Measurements from ENCODE around the gene CTTN.
"Not testable (repeated sequence)": the region's sequence is repeated elsewhere in the genome, so short reads cannot be mapped to it uniquely, and the experiment has no call there.

GRCh38 chr11:70390882-70391281 is 7.4 kb upstream of the CTTN start:
- not testable (repeated sequence) for TF ChIP-seq TAF7 (optimal IDR thresholded peaks at IDR 0.05; ENCODE audit: borderline replicate concordance, low read depth, low read length); FOSL1 (IDR thresholded peaks at IDR 0.05; ENCODE audit: insufficient read depth, low read depth, low read length); POLR2AphosphoS5 (IDR thresholded peaks at IDR 0.05; ENCODE audit: low read depth, low read length); CTCF (IDR thresholded peaks at IDR 0.05; ENCODE audit: control extremely low read depth in 1 of 3, insufficient read depth in 1 of 3, low read depth in 1 of 3, low read length in 3 of 3); SIN3A (conservative IDR thresholded peaks at IDR 0.05 in 1 of 2, IDR thresholded peaks at IDR 0.05 in 1 of 2; ENCODE audit: low read depth in 1 of 2, low read length in 2 of 2); EZH2 (IDR thresholded peaks at IDR 0.05; ENCODE audit: low read depth, low read length, severe bottlenecking); POU5F1 (IDR thresholded peaks at IDR 0.05; ENCODE audit: low read depth, low read length); SUZ12 (IDR thresholded peaks at IDR 0.05; ENCODE audit: low read length)

All from H1 (cell line).